HG02588 (cell line): ENCODE results near the gene EXOC6B.
"Not testable (repeated sequence)": the region's sequence is repeated elsewhere in the genome, so short reads cannot be mapped to it uniquely, and the experiment has no call there.

Source experiments
- ATAC-seq: cut with Tn5 transposase; IDR thresholded peaks from one replicate; pipeline ENCODE4 v1.9.1; 2021; ENCODE audit warnings: mild to moderate bottlenecking, moderate library complexity; ENCODE audit not compliant: unreplicated experiment

EXOC6B gene

DNA sequence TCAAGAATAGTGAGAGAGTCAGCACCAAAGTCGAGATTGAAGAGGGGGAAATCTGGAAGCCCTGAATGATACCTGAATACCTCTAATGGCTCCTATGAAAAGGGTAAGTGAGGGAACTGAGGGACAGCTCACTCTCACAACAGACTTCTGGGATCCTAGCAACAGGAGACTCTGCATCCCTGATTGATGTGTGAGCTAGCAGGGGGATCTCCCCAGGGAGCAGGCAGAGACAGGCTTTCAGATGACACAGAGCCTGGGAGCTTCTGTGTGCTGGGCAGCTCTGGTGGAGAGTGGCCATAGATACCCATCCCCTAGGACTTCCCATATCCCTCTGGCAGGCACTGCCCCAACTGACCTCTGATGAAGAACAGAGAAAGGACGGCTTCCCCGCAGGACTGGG lies 206.2 kb downstream of the EXOC6B start:
- ATAC-seq, result no peak

DNA sequence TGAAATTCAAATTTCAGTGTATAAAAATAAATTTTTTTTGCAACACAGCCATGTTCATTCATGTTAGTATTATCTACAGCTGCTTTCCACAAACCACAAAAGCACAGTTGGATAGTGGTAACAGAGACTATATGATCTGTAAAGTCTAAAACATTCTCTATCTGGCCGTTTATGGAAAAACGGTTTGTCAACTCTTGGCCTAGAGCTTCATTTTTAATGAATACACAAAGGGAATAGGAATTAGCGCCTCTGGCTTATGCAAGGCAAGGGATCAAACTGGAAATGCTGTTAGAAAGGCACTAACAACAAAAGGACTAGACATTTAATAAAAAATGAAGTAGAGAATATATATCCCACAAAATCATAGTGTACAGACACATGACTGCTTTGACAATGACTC lies 211.9 kb downstream of the EXOC6B start:
- no peak for ATAC-seq

DNA sequence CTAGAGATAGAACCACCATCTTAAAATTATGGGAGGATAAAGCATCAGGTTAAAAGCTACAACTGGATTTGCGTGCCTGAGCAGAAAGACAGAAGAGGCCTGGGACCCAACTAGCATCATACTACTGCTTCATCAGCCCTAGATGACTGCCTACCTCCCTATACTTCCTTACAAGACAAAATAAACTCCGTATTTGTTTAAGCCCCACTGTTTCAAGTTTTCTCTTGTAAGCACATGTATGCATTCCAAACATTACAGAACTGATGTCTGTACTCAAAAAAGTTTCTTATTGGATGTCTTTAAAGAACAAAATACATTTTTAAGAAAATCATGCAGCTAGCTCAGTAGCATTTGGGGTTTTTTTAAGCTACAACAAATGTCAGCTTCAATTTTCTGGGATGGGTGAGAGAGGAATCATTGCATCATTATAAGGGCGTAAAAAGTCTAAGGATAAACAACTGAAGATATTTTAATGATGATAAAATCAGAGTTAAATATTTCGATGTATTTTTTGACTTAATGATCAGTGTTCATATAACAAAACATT lies 213.1 kb downstream of the EXOC6B start:
- ATAC-seq, result no peak

DNA sequence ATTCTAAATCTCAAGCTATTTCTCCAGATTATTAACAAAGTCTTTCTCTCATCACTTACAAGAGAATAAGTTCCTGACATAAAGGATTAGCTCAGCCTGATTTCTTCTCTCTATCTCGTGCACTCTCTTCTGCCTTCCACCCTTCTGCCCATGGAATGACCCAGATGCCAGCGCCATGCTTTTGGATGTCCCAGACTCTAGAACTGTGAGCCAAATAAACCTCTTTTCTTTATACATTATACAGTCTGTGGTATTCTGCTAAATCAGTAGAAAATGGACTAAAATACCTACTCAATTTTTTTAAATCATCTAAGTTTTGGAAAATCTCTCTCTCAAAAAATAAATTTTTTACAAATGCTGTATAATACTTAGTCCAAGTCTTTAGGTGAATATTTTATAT lies 218.6 kb downstream of the EXOC6B start:
- no peak for ATAC-seq

DNA sequence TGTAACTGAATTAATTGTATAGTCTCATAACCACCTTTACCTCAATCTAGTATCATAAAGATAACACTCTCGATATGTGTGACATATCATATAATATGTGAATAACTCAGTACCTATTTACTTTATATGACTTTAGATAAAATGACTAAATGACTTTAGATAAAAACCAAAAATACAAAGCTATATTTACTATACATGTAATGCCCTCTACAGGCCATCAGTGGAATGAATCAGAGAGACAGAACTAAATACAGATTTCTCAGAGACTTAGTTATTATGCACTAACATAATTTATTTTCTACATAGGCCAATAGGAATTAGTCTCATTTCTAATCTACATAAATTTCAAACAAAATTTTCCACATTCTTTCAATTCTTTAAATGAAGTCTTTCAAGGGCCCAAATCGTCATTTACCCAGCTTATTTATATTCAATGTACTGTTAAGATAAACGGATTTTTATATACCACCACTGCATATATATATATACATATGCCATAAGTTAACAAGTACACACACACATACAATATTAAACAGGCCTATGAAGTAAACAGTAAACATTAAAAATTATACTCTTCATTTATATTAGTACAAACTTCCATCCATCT lies 219.9 kb downstream of the EXOC6B start:
- ATAC-seq, result no peak

DNA sequence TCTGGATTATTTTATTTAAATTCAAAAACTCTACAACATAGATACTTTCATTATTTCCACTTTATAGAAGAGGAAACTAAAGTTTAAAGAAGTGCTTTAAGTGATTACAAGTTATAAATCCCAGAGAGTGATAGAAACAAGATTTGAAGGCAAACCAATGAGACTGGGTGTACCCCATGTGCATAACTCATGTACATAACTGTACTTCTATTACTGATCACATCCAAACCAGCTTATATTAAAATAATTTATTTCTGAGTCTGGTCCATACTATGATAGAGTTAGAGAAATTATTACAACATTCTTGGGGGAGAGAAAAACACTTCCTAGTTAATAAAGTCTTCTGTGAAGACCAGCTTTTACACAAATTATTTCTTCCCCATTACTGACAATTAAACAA lies 221.4 kb downstream of the EXOC6B start:
- no peak for ATAC-seq

DNA sequence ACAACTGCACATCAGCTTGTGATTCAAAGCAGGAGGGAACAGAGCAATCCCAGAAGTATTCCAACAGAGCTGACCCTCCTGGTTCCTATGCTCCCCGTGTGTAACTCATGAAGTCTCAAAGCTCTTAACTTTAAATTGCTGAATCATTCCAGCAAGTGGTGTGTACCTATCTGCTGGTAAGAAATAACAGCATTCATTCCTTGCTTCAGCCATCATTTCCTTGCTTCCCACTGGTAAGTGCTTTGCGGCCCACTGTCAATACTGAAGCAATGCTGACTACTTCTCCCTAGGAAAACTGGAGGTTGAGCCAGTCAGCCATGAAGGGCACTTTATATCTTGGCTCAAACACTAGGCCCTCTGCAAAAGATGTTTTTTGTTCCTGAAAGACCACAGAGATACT lies 222.4 kb downstream of the EXOC6B start:
- no peak for ATAC-seq

DNA sequence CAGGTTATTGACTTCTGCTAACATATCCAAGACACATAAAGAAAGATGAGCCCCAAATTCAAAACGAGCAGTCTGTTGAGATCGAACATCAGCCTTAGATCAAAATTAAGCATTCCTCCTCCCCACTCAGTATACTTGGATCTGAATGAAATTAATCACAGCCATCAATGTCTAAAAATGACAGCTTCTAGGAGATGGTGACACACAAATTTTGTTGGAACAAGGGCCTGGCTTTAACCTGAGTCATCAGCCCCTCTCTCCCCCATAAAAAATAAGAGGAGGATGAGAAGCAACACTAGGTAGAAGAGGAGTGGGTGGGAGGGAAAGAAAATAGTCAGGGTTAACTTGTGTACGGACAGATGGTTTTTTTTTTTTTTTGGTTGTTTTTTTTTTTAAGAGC lies 223.1 kb downstream of the EXOC6B start:
- no peak for ATAC-seq

DNA sequence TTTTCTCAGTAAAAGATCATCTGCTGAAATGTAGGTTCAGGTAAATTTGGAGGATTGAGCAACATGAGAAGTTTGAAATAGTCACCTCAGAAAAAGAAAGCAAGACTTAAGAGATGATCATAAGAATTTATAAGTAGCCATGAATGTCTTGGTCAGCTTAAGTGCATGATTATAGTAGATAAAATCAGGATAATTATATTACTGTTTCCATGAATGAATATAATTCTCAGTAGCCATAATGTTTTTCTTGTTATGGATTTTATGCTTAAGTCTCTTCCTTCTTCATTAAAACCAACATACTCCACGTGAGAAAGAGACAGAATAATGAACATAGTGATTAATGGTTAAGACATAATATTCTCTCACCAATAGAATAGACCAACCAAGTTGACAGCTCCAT lies 223.7 kb downstream of the EXOC6B start:
- no peak for ATAC-seq

DNA sequence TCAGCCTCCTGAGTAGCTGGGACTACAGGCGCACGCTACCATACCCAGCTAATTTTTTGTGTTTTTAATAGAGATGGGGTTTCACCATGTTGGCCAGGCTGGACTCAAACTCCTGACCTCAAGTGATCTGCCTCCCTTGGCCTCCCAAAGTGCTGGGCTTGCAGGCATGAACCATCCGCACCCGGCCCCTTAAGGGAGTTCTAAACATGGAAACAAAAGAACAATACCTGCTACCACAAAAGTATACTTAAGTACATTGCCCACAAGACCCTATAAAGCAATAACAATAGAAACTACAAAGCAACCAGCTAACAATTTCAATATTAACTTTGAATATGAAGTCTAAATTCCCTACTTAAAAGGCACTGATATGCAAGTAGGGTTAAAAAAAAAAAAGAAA lies 242.0 kb downstream of the EXOC6B start:
- ATAC-seq, result not testable (repeated sequence)

DNA sequence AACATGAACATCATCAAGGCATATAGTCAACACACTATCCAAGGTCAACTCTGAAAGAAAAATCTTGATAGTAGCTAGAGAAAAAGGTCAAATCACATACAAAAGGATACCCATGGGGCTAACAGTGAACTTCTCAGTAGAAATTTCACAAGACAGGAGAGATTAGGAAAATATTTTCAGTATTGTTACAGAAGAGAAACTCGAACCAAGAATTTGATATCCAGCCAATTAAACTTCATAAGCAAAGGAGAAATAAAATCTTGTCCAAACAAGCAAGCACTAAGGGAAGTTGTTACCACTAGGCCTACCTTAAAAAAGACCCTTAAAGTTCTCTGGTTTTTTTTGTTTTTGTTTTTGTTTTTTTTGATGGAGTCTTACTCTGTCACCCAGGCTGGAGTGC lies 242.5 kb downstream of the EXOC6B start:
- no peak for ATAC-seq

DNA sequence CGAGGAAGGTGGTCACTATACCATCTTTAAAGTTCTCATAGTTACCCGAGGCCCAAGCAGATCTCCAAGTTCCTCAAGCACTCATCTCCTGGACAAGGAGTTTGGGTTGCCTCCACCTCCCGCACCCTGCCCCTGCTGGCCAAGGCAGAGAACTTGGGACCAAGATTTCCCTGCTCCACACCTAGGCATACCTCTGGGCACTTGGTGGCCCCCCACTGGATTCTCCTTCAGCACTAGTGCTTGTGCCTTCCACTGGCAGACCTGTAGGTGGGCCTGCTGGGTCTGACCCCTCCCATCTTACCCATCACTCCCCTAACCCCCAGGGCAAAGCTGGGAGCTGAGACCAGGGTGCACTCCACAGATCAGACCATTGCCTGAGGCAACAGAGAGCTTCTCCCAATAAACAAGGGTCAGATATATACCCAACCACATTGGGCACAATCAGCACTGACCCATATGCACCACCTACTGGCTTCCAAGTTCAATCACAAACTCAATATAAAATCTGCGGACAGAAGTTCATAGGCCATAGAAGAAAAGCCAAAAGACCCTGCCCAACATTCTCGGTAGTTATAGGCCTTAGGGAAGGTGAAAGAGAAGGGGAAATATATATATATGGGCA lies 244.2 kb downstream of the EXOC6B start:
- no peak for ATAC-seq

DNA sequence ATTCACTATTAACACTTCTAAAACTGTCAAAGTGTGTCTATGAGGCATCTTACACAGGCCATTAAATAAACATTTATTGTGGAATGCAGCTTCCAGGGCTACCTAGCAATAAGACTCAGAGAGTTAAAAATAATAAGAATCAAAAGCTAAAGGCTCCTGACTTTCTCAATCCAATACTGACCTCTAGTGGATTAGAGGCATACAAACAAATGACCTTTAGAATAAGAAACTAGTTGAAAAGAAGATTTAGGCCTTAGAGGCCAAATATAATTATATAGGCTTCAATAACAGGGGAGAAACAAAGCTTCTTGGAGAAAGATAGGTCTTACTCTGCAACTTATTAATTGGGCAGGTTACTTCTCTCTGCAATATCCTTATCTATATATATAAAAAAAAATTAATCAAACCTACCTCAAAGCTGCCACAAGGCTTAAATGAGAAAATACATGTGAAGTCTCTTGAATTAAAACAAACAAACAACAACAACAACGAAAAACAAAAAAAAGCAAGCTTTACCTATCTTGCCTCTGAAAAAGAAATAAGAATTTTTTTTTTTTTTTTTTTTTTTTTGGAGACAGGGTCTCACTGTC lies 246.1 kb downstream of the EXOC6B start:
- ATAC-seq, result no peak

DNA sequence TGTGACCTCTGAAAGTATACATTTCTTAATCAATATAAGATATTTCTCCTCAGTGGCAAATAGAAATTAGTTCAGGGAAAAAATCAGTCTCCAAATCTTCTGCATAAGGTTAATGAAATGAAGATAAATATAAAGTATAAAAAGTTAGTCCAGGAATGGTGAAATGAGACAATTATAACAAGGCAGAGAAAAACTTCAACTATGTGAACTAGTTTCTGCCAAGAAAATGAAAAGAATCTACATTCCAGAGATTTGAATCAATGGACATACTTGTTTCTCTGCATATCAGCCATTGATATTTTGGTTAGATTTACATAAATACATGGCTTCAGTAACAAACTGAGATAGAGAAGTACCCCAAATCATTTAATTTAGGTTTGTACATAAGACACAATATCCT lies 249.0 kb downstream of the EXOC6B start:
- no peak for ATAC-seq

DNA sequence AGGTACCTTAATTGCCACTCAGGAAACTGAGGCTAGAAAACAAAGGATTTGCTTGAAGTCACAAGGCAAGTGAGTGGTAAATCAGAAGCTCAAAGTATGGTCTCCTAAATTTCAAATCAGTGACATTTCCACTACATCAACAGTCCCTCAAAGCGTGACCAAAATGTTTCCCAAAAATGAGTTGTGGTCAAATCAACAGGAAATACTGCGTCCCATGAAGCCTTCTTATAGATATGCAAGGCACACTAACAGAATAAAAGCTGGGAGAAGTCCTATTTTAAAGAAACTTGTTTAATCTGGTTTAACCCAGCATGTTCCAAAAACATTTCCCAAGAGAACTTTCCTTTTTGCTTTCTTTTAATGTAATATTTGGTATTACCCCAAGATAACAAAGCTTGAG lies 249.4 kb downstream of the EXOC6B start:
- ATAC-seq, result no peak

DNA sequence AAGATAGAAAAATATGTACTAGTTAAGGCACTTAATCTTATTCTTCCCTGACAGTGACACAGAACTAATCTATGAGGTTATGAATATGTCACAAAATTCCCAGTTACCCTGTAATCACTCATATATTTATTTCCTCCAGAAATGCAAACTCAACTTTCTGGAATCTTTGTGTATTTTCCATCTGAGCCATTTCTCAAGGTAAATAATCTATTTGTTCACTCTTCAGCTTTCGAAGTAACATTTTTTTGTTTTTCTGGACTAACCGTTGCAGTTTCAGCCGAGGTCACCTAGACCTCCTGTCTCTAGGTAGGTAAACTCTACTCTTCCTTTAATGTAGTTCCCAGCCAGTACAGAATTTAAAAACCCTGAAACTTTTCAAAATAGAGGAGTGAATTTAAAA lies 250.9 kb downstream of the EXOC6B start:
- ATAC-seq, result no peak

DNA sequence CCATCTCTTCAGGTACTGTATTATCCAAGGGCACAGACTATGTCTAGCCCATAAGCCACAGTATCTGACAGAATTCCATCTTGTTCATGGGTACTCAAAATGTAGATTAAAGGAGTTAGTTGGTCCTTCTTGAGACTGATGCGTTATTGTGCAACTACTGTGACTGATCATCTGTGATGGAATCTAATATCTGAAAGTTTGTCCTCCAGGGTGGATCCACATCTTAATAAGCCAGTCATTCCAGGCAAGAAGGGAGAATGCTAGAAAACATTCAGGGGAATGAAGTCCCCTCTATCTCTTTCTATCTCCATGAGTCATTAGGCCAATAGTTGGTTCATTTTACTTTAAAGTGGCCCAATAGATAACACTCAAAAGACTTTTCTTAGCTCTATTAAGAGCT lies 252.6 kb downstream of the EXOC6B start:
- no peak for ATAC-seq

DNA sequence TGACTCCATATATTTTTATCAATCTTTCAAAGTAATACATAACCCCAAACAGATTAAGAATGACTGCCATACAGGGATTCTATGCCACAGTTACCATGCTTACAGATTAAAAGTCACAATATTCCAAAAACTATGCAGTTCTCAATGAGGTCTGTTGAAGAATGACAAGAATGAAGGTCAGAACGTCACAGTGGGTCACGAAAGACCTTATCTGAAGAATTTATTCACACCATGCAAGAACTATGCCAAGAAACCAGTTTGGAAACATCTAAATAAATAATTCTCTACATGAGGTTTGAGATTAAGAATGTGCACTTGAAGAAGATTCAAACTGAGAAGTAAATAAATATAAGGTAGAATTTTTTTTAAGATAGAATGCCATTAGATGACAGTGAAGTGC lies 253.3 kb downstream of the EXOC6B start:
- no peak for ATAC-seq

DNA sequence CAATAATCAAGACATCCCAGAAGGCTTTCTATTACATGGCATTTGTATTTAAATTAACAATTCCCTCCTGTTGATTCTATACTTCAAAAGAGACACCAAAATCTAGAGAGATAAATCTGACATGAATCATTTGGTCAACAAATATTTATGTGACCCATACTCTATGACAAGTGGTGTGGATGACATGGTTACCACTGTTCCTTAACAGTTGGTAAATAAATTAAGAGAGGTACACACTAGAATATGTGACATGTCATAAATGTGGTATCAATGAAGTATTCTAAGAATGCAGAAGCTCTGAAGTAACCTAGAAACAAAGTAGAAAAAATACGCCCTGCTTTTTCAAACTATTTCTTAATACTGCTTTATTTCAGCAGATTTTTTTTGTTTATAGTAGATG lies 255.4 kb downstream of the EXOC6B start:
- no peak for ATAC-seq

DNA sequence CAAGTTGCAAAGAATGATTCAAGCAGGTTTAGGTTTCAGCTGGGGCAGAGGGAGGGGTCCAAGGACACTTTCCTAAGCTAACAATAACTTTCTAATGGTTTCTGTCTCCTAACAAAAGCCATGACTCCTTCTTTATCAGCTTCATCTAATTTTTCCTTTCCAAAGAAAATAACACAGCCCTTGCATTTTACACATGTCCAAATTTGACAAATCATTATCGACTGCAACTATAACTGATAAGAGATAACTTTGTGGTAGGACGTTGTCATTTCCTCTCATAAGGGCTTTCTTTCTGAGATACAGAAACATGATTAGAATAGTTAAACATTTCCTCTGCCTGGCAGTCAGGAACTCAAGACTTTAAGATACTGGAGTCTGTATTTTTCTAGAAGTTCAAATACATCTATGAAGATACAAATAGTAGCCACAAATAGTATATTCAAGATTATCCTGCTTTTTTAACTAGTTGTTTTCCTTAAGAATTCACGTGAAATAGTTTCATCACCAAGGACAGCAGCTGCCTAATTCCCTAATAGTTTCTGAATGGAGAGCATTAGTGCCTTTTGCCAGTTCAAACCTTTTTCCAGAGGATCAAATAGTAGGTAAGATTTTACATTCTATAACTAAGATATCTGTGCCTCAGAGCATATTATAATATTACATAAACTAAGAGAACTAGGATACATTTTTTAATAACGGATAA lies 263.2 kb downstream of the EXOC6B start:
- ATAC-seq, result no peak

DNA sequence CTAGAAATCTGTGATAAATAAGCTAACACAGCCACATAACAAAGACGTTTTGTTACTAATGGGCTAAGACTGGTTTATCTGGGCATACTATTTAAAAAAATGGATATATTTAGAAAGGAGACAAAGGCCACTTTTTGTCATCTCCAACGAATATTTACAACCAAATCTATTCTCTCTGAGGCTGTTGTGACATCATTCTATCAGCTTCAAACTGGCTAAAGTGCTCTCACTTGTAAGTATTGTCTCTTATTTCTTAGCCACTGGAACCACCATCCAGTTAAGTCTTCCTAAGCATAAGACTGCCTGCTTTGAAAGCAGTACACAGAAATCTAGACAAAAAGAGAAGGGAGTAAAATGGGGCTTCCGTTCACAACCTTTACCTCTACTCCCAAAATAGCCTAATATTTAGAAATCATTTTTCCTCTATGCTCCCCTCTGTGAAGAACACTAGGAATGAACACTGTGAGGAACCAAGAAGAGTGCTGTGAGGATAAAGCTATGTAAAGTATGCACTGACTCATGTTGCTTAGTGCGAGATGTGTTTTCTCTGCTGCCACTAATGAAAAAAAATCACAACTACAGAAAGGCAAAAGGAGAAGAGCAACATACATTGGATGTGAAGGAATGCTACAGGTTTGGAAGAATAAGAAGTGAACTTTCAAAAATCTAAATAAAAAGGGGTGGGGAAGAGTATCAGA lies 264.1 kb downstream of the EXOC6B start:
- ATAC-seq, result no peak
